ENCODE results near the gene IFT52.
"Not testable (repeated sequence)": the region's sequence is repeated elsewhere in the genome, so short reads cannot be mapped to it uniquely, and the experiment has no call there.

Gene IFT52

GRCh38 chr20:43651650-43652184 is 61.0 kb downstream of the IFT52 start:
- not testable (repeated sequence) for DNase-seq (ENCODE audit: low spot score)

- no peak for DNase-seq (ENCODE audit: low spot score)
Measured at GRCh38 chr20:43653966-43654365, 63.2 kb downstream of the IFT52 start.

- DNase-seq (ENCODE audit: low spot score), result not testable (repeated sequence)
Measured at GRCh38 chr20:43655176-43655575, 64.4 kb downstream of the IFT52 start.

GRCh38 chr20:43655937-43656336 is 65.2 kb downstream of the IFT52 start:
- DNase-seq (ENCODE audit: low spot score), result no peak

- no peak for DNase-seq (ENCODE audit: low spot score)
Measured at GRCh38 chr20:43658069-43658722, 67.5 kb downstream of the IFT52 start.

GRCh38 chr20:43658723-43659419 is 68.1 kb downstream of the IFT52 start:
- no peak for DNase-seq (ENCODE audit: low spot score)

- DNase-seq (ENCODE audit: low spot score), result no peak
Measured at GRCh38 chr20:43662943-43663655, 72.4 kb downstream of the IFT52 start.

- no peak for DNase-seq (ENCODE audit: low spot score)
Measured at GRCh38 chr20:43665466-43666176, 74.9 kb downstream of the IFT52 start.

- peak; percentile 59 for DNase-seq (ENCODE audit: low spot score)
Measured at GRCh38 chr20:43666376-43667328, 75.9 kb downstream of the IFT52 start, which contains the start of gene MYBL2. Gene MYBL2, plus strand, starts transcription at chr20:43667114. Its CDS starts 170 bp downstream, at chr20:43667284.

- no peak for DNase-seq (ENCODE audit: low spot score)
Measured at GRCh38 chr20:43667341-43668132, 76.8 kb downstream of the IFT52 start.

GRCh38 chr20:43669332-43669731 is 78.6 kb downstream of the IFT52 start:
- no peak for DNase-seq (ENCODE audit: low spot score)

- DNase-seq (ENCODE audit: low spot score), result no peak
Measured at GRCh38 chr20:43670423-43670822, 79.7 kb downstream of the IFT52 start.

GRCh38 chr20:43676368-43676767 is 85.6 kb downstream of the IFT52 start:
- no peak for DNase-seq (ENCODE audit: low spot score)

- no peak for DNase-seq (ENCODE audit: low spot score)
Measured at GRCh38 chr20:43680981-43681380, 90.2 kb downstream of the IFT52 start.

- DNase-seq (ENCODE audit: low spot score), result no peak
Measured at GRCh38 chr20:43681468-43681942, 90.8 kb downstream of the IFT52 start.

GRCh38 chr20:43681991-43682410 is 91.3 kb downstream of the IFT52 start:
- no peak for DNase-seq (ENCODE audit: low spot score)

GRCh38 chr20:43682446-43682845 is 91.7 kb downstream of the IFT52 start:
- DNase-seq (ENCODE audit: low spot score), result no peak

- DNase-seq (ENCODE audit: low spot score), result no peak
Measured at GRCh38 chr20:43686820-43687219, 96.1 kb downstream of the IFT52 start.

- DNase-seq (ENCODE audit: low spot score), result no peak
Measured at GRCh38 chr20:43689165-43689564, 98.4 kb downstream of the IFT52 start.

All from COLO829 (cell line).